HG03060 (cell line): Measurements from ENCODE around the gene SH3PXD2B.
"Not testable (repeated sequence)": the region's sequence is repeated elsewhere in the genome, so short reads cannot be mapped to it uniquely, and the experiment has no call there.

Source experiments
- ATAC-seq: cut with Tn5 transposase; IDR thresholded peaks from one replicate; pipeline ENCODE4 v1.9.1; 2021; ENCODE audit warnings: low read depth, moderate number of reproducible peaks; ENCODE audit not compliant: unreplicated experiment

The SH3PXD2B gene

DNA sequence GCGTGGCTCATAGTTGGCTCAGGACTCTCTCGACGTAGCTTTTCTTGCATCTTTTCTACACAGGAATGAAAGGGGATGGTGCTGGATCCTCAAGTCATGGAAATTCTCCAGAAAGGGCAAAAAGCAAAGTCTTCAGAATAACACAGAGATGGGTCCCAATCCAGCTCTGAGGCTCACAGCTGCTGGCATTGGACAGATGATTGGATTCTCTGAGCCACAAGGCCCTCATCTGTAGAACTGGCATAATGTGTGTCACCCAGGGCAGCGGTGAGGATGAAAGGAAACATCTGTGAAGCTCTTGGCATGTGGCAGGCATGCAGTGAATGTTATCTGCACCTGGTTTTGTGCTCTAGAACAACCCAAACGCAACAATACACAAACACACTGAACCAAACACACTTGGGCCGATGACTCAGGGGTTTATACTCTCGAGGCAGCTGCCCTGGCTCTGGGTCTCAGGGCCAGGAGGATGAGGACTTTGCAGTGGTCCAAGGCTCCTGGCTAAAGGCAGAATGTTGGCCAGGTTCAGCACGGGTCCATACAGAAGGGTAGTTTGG, 106.8 kb downstream of the SH3PXD2B start:
- ATAC-seq, result no peak

DNA sequence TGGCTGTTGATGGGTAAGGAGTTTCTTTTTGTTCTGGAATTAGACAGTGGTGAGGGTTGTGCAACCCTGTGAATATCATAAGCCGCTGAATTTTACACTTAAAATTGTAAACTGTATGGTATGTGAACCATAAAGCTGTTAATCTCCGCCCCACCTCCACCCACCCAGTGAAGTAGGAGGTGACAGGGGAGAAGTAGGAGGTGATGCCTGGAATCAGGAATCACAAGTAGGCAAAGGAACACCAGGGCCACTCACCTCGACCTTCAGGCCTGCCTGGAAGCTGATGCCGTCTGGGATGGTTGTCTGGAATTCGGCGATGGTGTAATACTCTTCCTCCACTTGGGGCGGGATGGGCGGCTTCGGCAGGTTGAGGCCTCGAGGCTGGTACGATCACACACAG, 108.4 kb downstream of the SH3PXD2B start:
- ATAC-seq, result no peak

DNA sequence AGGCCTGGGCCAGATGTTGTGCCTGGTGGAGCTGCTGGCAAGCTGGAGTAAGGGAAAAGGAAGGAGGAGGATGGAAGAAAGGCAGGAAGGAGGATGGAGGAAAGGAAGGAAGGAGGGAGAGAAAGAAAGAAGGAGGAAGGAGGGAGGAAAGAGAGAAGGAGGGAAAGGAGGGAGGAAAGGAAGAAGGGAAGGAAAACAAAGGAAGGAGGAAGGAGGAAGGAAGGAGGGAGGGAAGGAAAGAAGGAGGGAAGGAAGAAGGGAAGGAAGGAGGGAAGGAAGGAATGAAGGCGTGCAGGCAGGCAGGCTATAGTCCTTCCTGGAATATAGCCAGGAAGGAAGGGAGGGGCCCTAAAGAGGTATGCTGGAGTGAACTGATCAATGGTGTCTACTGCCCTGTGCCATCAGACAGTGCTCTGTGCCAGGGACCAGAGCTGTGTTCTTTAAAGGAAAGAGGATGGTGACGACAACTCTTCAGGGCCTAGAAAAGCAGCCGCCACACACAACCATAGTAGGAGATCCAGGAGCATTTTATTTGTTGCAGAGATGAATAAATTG, 109.4 kb downstream of the SH3PXD2B start:
- no peak for ATAC-seq

DNA sequence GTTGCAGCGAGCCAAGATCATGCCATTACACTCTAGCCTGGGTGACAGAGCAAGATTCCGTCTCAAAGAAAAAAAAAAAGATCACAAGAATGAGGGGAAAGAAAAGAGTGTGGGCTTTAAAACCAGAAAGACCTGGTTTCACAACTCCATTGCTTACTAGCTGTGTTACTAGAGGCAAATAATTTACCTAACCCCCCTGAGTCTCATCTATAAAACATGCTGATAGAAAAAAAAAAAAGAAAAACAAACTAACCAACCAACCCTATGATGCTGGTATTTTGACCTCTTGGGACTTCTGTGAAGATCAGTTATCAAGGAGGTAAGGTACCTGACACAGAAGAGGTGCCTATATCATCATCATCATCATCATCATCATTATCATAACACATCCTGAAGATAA, 110.6 kb downstream of the SH3PXD2B start:
- ATAC-seq, result no peak

DNA sequence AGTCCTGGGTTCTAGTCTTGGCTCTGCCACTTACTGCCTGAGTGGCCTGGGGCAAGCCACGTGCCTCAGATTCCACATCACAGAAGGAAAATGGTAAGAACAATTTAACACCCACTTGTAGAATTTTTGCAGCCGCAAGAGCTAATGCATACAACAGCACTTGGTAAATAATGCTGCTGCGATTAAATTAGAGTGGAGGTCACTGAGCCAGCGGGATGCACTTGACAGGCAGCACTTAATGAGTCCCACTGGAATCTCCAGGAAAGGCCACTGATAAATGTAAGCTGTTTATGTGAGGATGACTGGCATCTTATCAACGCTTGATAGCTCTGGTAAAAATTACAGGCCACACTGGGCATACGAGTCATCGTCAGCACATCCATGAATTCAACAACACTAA, 111.4 kb downstream of the SH3PXD2B start:
- no peak for ATAC-seq

DNA sequence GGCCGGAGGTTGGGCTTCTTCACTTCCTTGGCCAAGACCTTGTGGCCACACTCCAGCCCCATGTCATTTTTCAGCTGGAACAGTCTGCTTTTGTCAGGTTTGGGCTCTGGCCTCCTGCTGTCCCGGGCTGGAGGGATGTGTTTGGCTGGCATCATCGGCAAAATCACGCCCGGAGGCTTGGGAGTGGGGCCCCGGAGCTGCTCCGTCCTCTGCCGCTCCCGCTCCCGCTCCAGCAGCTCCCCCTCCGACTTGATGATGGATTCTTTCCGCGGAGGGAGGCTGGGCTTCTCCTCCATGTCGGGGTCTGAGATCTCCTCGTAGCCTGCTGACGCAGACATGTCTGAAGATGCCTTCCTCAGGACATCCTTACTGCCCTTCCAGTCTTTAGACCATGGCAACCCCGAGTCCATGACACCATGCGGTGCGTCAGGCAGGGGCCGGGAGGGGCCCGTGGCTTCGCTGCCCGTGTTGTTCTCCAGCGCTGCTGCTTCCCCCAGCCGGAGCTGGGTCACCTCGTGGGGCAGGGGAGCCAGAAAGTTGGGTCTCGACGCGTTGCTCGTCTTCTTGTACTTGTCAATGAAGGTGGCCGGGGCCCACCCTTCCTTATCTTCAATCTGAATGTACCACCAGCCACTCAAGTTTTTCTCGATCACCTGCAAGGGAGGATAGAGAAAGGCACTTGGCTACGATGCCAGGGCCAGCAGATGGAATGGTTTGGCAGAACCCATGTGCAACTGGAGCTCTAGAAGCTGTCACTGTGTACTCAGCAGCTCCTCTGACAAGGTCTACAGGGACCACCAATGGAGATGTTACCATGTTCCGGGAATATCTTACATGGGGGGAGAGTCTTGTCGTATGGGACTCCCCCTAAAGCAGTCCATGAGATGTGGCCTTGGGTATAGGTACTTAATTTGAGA, 114.8 kb downstream of the SH3PXD2B start:
- ATAC-seq, result no peak

DNA sequence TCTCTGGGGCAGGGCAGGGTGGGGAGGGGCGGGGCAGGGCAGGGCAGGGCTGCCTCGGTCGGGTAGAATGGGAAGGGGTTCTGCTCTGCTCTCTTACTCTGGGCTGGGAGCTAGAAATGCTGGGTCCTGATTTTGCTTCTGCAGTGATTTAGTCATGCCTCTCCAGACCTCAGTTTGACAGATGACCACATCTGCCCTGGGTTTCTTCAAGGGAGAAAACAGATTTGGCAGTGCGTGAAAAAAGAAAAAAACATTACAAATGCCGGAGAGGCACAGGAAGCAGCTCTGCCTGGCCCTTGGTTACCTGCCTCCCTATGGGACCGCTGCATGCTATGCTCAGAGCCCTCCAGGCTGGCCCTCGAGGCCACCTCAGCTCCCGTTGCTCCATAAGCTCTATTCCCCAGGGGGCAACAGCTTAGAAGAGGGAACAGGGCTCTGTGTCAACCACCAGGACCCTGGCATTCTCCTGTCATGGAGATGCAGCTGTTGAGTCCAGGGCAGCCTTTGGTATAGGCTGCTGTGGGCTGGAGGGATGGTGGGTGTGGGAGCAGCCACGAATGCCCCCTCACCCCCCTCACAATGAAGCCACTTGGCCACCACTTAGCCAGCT, 117.5 kb downstream of the SH3PXD2B start:
- ATAC-seq, result no peak

DNA sequence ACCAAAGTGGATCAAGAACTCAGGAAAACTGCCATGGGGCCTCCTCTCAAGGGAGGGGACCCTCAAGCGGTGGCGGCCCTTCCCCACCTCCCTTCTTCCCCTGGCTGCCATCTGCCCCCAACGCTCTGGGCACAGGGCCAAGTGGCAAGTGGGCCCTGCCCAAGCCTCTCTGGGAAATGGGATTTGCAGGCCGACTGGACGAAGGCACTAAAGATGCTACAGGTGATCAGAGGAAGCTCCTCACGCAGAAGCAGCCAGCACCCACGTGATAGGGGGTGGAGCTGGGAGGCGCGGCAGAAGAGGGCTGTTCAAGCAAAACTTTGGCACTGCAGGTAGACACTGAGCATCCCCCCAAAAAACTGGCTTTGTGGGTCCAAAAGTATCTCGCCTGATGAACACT, 118.1 kb downstream of the SH3PXD2B start:
- no peak for ATAC-seq

DNA sequence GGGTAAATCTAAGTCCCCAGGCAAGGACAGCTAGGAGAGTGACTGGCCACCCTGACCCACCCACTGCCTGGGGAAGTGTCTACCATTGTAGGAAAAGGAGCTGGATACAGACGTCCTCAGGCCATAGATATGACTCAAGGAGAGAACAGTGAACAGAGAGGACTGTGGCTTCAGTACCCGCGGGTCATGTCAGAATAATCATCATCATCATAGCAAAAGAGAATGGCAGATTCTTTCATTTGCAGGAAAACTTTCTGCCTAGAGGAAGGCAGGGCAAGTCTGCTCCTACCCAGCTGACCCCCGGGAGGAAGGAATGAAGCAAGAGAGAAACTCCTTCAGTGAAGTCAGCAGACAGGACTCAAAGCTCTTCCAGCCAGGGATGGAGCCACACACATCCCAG, 118.6 kb downstream of the SH3PXD2B start:
- no peak for ATAC-seq

DNA sequence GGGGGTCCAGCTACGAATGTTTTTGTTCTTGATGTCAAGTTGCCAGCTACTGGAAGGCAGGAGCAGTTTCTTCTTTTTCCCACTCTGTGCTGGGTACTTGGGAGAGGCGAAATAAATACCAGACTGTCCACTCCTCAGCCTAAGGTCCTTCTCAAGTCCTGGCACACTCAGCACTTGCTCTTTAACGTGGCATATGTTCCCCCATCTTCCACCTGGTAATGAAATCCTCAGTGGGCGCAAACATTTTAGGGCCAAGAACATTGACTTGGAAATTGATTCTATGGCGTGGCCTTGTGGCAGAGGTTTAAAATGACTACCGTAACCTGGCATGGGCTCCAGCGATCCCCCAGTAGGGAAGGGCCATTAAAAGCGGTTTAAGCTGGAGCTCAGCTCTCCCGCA, 119.7 kb downstream of the SH3PXD2B start:
- no peak for ATAC-seq

DNA sequence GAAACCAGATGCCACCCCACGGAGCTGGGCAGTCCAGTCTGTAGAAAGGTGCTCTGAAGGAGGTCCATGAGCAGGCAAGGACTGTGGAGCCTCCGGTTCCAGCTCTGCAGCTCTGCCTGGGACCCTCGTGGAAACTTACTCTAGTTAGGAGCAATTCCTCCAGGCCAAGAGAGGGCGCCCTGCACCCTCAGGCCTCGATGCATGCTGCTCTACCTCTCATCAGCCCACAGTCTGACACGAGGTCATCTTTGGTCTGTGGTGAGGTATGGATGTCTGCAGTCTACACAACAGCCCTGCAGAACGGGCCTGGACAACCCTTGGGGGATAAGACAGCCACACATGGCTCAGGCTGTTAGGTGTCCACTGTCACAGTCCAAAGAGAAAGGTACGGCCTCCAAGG, 120.1 kb downstream of the SH3PXD2B start:
- ATAC-seq, result no peak

DNA sequence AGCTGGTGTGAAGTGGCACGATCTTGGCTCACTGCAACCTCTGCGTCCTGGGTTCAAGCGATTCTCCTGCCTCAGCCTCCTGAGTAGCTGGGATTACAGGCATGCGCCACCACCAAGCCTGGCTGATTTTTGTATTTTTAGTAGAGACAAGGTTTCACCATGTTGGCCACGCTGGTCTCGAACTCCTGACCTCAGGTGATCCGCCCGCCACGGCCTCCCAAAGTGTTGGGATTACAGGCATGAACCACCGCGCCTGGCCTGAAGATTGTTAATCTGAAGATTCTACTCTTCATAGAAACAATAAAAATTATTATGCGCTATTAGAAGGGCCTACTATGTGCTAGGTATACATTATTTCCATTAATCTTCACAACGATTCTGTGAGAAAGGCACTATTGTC, 127.4 kb downstream of the SH3PXD2B start:
- ATAC-seq, result not testable (repeated sequence)

DNA sequence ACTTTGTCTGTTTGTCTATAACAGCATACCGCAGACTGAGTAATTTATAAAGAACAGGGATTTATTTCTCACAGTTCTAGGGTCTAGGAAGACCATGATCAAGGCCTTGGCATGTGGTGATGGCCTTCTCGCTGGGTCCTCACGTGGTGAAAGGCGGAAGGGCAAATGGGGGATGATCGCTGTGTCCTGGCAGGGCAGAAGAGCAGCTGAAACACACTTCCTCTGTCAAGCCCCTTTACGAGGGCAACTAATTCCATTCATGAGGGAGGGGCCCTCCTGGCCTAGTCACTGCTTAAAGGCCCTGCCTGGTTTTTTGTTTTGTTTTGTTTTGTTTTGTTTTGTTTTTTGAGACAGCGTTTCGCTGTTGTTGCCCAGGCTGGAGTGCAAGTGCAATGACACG, 128.9 kb downstream of the SH3PXD2B start:
- no peak for ATAC-seq

DNA sequence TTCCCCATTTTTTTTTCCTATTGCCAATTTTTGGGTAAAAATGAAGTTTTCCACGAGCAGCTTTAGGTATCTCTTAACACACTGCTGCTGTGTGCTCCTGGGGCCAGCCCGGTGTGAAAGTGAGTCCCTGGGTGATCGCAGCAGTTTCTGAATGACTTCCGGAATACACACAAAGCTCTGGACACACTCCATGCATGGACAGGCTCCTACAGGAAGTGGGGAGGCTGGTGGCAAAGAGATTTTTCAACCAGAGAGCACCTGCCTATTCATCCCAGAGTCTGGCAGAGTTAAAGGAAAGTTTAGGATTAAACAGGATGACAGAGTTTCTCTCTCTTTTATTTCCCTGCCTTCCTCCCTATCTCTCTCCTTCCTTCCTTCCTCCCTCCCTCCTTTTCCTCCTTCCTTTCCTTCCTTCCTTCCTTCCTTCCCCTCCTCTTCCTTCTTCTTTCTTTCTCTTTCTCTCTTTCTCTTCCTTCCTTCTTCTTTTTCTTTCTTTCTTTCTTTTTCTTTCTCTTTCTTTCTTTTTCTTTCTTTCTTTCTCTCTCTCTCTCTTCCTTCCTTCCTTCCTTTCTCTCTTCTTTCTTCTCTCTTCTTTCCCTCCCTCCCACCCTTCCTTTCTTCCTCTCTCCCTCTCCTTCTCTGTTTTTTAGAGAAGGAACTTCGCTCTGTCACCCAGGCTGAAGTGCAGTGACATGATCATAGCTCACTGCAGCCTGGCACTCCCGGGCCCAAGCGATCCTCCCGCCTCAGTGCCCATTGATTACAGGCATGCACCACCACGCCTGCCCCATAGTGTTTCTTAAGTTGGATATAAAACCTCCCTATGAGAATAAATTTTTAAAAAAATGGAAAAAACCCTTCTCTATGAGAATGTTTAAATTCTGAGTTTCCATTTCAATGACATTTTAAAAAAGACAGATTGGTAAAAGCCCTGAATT, 132.0 kb downstream of the SH3PXD2B start:
- ATAC-seq, result peak; percentile 35

DNA sequence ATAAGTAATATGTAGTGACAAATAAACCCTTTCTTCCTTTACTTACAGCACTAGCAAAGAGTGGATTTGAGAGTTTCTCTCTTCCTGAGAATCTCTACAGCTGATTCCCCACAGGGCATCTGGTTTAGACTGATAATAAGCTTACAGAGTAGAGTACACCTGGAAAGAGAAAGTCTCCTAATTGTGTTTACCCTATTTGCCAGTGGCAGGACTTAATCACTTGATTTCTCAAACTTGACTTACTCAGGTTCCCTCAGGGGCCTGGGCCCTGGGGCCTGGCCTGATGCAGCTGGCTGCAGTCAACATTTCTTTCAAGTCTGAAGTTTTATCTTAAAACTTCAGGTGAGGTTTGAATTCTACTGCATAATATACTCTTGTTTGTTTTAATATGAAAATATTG, 132.7 kb downstream of the SH3PXD2B start:
- ATAC-seq, result no peak

DNA sequence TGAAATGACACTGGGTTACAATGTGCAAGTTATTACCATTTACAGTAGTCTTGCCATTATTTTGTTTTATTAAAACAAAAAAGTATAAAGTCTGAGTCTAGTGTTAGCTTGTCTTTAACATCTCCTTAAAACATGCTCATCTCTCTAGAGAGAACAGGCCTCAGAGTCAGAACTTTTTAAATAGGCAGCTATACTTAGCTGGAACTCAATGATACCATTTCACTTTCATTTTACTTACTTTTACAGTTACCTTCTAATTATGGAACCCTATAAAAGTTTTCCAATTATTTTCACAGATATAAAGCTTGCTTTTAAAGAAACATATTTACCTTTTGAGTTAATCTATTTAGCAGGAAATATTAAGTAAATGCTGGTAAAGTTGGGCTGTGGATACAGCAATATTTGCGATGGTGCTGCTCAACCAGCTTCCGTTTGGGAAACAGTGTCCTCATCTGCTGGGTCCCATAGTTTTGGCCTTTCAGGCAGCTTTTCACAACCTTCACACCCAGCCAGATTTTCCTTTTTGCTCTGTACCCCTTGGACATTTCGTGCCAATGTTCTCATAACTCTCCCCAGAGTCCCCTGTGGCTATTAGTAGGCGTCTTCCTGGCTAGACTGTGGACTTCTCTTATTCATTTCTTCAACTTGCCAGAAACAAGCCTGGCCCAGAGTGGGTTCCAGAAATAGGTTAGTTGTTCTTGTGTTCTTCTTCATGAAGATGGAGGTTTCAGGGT, 134.4 kb downstream of the SH3PXD2B start:
- no peak for ATAC-seq

DNA sequence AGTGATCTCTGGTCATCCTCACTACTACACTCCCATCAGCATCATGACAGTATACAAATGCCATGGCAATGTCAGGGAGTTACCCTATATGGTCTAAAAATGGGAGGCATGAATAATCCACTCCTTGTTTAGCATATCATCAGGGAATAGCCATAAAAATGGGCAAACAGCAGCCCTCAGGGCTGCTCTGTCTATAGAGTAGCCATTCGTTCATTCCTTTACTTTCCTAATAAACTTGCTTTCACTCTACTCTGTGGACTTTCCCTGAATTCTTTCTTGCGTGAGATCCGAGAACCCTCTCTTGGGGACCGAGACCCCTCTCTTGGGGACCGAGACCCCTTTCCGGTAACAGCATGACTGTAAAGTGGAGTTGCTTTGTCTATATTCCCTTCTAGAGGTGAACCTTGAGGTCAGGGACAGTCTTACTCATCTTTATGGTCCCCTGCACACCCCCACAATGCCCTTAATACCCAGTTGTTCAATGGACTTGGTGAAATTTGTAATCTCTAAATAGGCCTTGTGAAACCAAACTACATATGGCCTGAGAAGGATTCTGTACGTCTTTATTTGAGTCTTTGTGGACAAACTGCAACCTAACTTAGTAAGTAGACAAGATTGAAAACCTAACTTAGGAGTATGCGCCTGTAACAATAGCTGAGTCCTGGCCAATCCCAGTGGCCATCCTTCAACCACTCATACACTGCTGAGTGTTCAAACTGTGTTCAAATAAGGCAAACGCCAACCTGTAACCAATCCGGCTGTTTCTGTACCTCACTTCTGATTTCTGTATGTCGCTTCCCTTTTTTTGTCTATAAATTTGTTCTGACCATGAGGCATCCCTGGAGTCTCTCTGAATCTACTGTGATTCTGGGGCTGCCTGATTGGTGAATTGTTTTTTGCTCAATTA, 138.5 kb downstream of the SH3PXD2B start:
- peak; percentile 58 for ATAC-seq

DNA sequence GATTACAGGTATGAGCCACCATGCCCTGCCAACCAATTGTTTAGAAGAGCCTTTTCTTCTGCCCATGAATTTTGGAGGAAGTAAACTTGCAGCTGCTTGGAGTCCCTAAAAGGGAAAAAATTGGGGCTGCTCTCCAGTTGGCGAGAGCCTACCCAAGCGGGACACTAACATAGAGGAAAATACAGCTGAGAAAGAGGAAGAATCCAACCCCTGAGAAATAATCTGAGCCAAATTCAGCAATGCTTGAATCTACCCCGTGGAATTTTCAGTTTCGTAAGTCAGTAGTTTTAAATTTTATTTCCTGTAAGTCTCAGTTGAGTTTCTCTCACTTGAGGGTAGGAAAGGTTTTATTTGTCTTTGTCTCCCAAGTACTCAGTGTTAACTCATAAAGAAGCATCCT, 140.4 kb downstream of the SH3PXD2B start:
- ATAC-seq, result no peak

DNA sequence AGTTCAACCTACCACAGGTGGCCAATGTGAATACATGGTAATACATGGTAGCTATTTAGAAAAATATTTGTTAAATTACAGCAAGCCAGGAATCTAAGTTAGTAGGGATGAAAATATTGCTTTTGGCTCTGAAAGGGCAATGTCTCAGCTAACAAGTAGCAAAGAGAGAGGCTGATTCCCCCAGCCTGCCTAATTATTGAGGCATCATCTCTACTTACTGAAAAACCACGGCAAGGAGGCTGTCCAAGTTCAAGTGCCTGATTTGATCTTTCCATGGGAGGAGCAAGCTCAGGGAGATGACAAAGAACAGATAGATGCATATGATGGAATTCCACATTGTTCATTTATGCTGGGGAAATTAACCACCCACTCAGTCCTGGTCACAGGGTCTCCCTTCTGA, 142.0 kb downstream of the SH3PXD2B start:
- no peak for ATAC-seq
